ENCODE measurements around the gene CTNNA1.

Gene CTNNA1

DNA sequence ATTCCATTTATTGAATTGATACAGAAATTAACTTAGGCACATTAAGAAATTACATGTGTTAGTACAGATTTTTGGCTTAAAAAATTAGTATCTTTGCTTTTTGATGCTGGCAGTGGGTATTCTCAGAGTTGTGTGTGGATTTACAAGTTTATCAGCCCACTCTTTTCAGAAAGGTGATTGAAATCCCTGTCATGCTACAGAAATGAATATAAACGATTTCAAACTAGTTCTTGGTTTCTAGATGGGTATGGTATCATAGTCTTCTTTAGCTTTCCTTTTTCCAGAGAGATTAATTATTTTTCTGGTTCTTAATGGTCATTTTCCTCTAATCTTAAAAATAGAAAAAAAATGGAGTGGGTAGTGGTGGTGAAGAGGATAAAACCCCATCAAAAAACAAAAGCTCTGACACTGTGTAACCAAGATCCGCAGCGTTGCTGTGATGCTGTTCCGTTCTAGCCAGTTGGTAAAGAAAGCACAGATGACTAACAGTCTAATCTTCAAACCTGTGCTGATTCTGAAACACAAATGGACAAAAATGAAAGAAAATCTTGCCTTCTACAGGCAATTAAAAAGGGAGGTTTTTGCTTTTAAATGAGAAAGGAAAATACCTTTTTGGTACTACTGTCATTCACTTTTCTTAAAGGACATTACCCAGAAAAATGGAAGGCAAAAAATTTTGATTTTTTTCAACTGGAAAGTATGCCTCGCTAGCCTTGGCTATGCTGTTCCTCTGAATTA is 116.7 kb downstream of the CTNNA1 start:
- no peak for DNase-seq

DNA sequence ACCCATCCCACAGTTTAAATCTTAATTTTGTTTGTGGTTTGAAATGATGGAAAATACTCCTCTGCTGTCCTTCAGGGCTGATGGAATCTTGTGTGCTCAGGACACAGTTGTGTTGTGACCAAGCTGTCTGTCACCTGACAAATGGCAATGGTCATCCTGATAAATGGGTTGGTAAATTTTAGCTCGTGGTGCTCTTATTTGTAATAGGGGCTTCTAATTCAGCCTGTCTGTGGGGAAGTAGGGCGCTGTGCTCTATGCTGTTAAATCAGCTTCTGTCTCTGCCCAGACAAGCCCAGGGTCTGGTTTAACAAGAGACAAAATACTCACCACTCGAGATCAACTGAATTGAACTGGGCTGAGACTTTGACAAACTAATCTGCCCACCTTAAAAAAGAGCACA is 117.4 kb downstream of the CTNNA1 start:
- no peak for DNase-seq

DNA sequence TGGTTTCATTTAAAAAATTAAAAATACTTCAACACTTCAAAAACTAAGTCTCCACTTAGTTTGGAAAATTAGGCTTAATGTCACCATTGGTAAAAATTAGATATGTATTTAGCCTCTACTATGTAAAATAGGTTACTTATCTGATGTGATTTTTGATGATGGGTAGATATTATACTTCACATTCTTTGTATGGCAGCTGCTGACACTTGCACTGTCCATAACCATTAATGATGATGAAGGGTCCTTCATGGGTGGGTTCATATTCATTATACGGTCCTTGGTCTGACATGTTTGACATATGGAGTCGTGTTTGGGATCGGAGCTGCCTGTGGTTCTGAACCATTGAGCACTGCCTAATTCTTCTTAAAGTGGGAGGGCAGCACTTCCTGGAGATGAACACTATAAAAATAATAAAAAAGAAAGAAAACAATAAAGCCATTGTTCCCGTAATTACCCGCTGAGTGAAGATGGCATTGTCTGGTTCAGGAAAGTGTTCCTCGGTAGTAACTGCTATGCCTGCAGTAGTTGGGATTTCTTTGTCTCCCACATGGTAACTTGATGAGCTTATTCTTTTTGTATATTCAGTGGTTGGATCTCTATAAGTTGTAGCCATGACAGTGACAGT is 119.7 kb downstream of the CTNNA1 start:
- no peak for DNase-seq

DNA sequence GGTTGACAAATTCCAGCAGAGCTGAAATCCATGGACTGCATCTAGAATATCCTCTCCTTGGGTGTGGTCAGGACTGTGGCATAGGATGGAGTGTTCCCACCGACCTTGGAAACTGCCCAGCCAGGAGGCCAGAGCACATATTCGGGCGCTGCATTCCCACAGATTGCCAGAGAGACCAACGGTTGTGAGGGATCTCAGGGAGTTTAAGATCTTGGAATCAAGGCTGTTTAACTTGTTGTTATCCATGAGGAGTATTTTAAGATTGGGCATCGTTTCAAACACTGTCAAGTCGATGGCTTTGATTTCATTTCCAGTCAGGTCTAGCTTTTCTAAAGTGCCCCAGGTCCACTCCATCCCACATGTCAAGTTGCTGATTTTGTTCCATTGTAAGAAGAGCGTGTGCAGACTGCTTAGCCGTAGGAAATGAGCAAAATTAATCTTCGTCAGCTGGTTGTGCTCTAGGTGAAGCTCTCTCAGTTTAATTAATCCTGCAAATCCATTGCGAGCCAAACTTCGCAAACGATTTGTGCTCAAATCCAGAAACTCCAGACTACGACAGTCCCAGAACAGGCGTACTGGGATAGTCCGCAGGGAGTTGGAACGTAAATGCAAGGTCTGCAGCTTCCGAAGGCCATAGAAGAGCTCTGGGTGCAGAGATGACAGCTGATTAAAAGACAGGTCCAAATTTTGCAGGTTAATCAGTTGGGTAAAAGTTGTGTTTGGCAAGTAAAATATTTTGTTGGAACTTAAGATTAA is 120.4 kb downstream of the CTNNA1 start:
- DNase-seq, result no peak

DNA sequence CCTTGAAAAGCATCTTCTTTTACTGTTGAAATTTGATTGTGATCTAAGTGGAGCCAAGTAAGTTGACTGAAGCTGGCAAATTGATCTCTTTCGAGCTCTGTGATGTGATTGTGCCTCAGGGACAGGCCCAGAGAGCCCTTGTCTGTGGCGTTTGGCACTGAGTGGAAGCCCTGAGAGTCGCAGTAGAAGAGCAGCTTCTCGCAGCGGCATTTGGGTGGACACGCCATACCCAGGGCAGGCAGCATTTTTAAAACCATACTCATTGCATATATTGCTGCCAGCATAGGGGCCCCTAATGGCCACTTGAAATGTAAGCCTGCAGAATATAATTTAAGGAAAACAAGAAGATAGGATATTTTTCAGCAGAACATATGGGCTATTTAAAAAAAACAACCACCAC is 121.0 kb downstream of the CTNNA1 start:
- DNase-seq, result no peak

DNA sequence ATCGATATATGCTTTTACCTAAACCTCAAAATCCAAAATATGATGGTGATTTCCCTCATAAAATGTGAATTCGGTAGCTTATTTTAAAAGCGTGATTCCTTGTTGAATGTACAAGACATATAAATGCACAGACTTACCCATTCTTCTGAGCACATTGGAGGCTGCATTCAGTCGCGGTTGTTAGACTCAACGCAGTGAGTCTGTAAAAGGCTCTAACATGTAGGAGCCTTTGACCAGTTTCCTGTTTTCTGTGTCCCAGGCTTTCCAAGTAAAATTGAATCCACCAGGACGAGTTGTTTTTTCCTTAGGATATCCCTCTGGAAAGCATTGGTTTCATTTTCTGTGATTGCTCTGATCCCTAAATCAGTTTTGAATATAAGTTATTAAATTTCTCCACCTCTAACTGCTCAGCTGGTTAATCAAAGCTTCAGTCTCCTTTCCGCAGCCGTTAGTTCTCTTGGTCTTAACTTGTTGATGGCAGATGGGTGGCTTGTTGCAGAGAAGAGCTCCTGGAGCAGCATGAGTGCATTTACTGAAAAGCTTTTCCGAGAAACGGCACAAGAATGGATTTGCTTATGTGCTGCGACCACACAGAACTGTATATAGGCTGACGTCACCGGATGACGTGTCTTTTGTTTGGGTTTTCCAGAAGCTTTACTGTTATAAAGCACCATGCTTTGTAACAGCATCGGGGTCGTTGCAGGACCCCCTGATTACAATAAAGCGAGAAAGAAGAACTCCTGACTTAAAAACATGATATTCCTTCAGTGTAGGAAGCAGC is 121.7 kb downstream of the CTNNA1 start, which contains the start of gene LRRTM2:
Gene LRRTM2 (minus strand): TSS at position 565 of the 781 bp plus-strand sequence. CDS start 424 bp downstream, at position 141.
- no peak for DNase-seq

DNA sequence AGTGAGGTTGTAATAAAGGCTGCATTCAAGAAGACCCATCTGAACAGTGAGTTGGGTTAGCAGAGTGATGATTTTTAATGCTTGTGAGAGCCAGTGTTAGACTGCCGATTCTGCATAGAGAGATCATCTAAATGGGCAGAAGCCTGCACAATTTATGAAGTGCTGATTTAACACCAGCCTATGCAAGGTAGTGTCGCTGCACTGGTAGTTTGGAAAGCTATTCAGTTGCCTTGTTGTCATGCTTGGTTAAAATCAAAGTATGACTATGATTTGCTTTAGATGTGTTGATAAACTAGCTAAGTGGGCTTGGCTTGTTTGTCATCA is 122.3 kb downstream of the CTNNA1 start:
- no peak for DNase-seq

DNA sequence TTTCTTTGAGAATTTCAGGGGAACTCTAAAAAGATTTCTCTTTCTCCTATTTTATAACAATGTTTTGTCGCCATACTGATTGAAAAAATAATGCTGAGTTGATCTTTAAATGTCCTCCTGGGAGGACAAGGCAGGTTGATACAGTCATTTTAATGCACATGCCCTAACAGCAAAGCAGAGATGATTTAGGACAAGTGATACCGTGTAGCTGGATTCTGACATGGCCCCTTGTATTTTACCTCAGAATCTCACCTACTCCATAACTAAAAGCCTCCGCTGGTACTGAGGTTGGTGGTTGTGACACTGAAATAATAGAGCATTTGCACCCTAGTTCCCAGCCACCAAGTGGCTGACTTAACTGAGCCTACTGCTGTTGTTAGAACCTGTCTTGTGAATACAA is 122.7 kb downstream of the CTNNA1 start:
- DNase-seq, result no peak

DNA sequence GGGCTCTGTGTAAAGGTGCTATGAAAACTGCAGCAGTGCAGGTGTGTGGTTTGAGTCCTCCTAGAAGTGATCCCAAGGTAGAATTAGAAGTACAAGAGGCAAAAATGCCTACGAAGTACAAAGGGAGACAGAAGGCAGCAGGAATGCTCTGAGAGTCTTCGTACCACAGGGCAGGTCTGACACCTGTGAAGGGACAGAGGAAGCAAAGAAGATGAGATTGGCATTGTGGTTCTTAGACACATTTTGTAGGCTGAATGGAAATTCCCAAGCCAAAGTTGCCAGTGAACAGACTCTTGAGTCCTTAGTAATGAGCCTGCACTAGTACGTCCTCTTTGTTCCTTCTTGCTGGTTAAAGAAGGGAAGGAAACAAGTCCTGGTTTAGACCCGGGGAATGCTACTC is 123.6 kb downstream of the CTNNA1 start:
- no peak for DNase-seq

DNA sequence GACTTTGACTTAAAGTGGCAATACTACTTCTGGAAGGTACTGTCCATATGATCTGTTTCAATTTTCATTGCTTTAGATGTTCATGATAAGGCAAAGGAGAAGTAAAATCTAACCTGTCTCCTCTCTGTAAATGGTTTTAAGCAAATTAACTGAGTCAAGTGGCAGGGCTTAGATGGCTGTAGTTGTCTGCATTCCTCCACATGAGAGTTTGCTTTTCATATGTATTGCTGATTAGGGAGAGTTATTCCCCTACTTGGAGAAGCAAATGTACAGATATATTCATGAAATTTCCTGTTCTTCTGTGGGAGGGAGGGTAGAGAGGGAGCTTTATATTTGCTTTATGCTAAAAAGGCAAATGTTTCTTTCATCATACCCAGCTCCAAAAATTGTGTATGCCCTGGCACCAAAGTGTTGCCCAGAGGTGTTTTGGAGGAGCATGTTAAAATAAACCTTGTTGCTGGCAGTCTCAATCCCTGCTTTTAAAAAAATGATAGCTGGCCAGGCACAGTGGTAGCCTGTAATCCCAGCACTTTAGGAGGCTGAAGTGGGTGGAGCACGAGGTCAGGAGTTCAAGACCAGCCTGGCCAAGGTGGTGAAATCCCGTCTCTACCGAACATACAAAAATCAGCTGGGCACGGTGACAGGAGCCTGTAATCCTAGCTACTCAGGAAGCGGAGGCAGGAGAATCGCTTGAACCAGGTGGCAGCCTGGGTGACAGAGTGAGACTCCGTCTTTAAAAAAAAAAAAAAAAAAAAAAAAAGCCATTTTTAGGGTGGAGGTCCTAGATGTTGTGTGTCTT is 125.4 kb downstream of the CTNNA1 start:
- DNase-seq, result no peak

DNA sequence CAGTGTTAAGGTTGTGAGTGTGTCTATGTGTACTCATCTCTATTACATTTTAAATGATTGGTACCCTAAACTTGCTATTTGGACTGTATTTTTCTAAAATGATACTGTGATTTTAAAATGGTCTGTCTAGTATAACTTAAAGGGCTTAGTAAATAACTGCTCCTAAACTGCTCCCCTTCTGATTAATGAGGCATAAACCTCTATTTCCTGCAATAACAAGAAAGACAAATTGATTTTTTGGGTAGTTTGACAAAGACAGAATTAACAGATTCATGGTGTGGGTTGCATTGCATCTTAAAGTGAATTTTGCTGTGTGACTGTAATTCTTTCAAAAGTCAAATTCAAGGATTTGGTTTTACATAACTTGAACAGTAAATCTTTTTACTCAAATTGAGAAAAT is 130.0 kb downstream of the CTNNA1 start:
- DNase-seq, result no peak

DNA sequence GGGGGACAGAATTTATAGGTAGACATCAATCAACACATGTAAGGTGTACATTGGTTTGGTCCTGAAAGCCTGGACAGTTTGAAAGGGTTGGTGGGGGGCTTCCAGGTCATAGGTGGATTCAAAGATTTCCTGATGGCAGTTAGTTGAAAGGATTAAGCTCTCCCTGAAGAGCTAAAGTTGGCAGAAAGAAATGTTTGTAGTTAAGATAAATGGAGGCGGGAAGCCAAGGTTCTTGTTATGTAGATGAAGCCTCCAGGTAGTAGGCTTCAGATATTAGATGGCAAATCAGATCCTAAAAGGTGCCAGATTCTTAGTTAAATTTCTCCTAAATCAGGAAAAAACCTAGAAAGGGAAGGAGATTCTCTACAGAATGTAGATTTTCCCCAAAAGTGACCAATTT is 130.9 kb downstream of the CTNNA1 start:
- no peak for DNase-seq

DNA sequence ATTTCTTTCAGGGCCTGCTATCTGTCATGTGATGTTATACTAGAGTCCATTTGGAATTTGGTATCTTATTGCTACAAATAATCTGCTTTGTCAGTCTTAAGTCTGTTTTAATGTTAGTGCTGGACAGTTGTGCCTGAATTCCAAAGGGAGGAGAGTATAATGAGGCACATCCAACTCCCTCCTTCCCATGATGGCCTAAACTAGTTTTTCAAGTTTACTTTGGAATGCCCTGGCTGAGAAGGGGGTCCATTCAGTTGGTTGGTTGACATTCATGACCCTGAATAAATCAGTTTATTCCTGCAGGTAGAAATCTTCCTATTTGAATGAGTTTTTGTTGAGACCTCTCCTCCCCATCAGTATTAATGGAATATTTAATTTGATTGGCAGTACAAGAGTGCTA is 131.3 kb downstream of the CTNNA1 start:
- no peak for DNase-seq

DNA sequence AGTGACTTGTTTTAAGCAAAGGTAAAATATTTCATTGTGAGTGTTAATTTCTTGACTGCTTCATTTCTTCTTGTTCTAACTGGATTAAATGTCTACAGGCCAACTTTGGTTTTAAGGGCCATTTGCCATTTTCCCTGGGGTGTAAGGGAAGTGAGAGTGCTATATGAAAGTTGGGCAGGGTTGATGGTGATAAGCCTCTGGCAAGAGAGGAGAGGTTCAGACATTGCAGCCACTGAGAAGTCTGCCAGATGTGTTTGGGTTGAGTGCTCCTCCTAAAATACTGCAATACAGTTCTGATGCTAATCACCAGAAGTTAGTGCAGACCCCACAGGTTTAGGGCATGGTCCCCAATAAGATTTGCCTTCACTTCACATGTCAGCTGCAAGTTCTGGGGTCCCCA is 136.8 kb downstream of the CTNNA1 start:
- DNase-seq, result no peak

DNA sequence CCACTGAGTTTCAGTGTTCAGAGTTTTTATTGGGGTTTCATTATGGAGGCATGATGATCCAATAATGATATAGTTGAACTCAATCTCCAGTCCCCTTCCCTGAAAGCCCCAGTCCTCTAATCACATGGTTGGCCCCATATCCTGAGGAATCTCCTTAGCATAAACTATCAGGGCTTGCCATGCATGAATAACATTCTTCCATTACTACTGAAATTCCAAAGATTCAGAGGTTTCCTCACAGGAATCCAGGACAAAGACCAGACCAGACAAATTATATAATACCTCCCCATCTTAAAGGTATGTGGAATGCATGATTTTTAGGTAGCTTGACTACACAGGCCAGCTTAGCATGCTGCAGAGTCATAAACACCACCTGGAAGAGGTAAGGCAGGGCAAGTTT is 137.4 kb downstream of the CTNNA1 start:
- no peak for DNase-seq

DNA sequence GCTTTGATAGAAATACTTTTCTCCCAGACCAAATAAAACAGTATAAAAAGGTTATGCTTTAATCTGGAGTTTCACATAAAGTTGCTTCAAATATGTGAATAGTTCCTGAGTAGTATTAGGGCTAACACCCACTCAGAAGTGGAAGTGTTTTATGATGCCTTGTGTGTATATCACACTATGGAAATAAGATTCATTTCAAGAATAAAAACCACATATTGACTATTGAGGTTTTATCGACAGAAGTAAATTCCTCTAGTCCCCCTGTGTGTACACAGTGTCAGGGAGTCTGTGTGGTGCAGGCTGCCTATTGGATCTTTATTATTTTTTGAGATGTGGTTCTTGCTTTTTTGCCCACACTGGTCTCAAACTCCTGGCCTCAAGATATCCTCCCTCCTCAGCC is 142.7 kb downstream of the CTNNA1 start:
- DNase-seq, result no peak

DNA sequence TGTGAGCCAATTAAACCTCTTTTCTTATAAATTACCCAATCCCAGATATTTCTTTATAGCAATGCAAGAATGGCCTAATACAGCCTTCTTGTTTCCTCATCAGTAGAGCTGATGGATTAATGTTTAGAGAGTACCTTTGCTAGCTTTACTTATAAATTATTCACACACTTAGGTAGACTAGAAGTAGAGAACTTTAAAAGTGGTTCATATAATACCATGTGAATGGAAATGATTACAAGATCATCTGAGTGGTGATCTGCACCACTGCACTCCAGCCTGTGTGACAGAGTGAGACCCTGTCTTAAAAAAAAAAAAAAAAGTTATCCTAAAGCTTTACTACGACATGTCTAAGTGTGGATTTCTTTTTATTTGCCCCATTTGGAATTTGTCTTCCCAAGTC is 145.1 kb downstream of the CTNNA1 start:
- no peak for DNase-seq

DNA sequence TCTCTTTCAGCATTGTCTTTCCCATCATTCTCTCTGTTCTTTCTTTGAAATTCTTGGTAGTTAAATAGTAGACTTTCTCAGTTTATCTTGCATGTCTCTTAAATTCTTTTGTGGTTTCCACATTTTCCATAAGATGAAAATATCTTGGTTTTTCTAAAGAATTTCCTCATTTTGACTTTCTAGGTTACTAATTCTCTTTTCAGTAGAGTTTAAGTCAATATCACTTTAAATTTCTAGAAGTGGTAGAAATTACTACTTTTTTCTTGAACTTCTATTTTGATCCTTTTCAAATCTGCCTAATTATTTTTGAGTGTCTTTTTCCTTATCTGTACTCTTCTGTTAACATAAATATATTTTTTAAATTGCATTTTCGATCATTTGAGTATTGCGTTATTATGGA is 145.5 kb downstream of the CTNNA1 start:
- DNase-seq, result no peak

DNA sequence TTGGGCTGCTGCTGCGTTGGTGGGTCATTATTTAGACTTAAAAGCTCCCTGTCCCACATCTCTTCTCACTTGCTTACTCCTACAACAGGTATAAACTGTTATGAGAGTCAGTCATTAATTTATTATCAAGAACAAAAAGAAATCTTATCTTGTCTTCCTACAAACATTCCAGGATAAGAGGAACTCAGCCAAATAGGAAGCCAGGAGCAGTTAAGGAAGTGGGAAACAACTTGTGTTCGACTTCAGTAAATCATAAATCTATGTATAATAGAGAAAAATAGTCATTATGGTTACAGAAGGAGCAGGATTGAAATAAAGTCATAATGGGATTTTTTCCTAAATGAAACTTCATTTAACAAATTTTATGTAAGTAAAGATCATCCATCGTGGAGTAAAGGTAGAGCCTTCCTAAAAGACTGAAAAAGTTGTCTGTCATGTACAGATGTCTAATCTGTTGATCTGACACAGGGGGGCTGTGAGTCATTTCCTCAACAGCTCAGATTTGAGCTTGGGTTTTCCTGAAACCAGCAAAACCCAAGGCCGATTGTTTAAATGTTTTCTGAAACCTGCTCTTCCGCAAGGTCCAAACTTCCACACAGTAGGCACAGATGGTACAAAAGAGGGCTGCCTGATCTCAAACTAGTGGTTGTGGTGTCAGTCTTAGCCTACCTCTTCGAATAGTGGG is 147.2 kb downstream of the CTNNA1 start:
- DNase-seq, result no peak

DNA sequence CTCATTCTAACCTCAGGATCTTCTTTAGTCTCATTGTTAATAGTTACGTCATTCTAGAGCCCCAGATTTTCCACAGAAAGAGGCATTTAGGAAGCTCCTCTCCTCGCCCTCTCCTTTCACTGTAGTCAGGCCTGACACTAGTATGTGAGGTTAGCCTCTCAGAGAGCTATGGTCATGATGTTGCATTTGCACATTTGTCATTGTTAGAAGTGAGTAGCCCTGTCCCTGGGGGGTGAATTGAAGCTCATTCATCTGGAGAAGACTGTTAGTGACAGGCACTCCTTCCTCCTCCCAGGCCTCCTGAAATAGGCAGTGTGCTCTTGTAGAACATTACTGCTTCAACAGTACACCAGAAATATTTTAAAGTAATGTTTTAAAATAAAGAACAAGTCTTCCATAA is 148.5 kb downstream of the CTNNA1 start:
- DNase-seq, result no peak

DNA sequence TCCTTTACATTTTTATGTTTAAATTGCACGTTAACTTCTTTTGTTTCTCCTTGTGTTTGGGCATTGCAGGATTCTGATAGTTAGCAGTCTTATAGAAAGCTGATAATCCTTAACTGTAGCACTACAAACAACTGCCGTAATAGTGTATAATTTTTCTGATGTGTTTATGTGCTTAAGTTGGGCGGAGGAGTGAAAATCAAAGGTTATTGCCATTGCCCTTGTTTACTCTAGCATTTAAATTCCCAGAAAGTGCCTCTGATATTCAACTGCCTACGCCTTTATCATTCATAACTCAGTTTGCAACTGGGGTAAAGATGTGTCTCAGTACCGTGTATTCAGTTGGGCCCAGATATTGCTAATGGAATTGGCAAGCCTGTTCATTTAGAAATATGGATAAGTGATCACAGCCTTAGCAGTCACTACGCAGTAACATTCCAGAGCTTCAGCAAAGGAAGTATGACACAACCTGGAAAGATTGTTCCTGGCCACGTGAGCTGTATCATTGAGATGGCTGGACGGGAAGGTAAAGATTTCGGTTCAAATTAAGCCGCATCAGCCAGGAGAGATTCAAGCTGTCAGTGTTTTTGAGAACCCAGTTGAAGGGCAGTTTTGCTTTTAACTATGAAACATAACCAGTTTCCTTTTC is 150.0 kb downstream of the CTNNA1 start:
- DNase-seq, result no peak
